H9 (cell line): ENCODE measurements around the gene FAF1. TPM values are rescaled to one million over a fixed set of nuclear protein-coding genes. Genes with fewer than 3 reads are reported as not detected.

Experiments
- DNase-seq: peaks from one replicate; pipeline ENCODE4 v3.0.0-alpha.2; 2017
- H2AFZ ChIP-seq: one replicate; pipeline ENCODE4 v1.6.1; 2013; ENCODE audit warnings: mild to moderate bottlenecking, low read length, control low read depth, moderate library complexity
- H2AK5ac ChIP-seq: 2 replicates; pipeline ENCODE4 v1.6.1; 2013; ENCODE audit warnings: low read length, control low read depth, mixed read lengths; ENCODE audit not compliant: insufficient read length
- H2BK120ac ChIP-seq: one replicate; pipeline ENCODE4 v1.6.1; 2013; ENCODE audit warnings: low read depth, mild to moderate bottlenecking, low read length, control low read depth, inconsistent platforms; ENCODE audit not compliant: poor library complexity, severe bottlenecking
- H2BK12ac ChIP-seq: 2 replicates; pipeline ENCODE4 v1.6.1; 2013; ENCODE audit warnings: low read length, control low read depth, mixed read lengths, low read depth; ENCODE audit not compliant: insufficient read length
- H2BK15ac ChIP-seq: 2 replicates; pipeline ENCODE4 v1.6.1; 2013; ENCODE audit warnings: low read depth, low read length, control low read depth
- H2BK20ac ChIP-seq: one replicate; pipeline ENCODE4 v1.6.1; 2013; ENCODE audit warnings: low read depth, mild to moderate bottlenecking, low read length, control low read depth, inconsistent platforms; ENCODE audit not compliant: poor library complexity, severe bottlenecking
- H2BK5ac ChIP-seq: 2 replicates; pipeline ENCODE4 v1.6.1; 2013; ENCODE audit warnings: low read length, control low read depth, mixed read lengths; ENCODE audit not compliant: insufficient read length
- H3K14ac ChIP-seq: 2 replicates; pipeline ENCODE4 v1.6.1; 2013; ENCODE audit warnings: low read length, control low read depth; ENCODE audit not compliant: insufficient read depth
- H3K18ac ChIP-seq: 2 replicates; pipeline ENCODE4 v1.6.1; 2013; ENCODE audit warnings: low read depth, mild to moderate bottlenecking, mixed read lengths, low read length, control low read depth; ENCODE audit not compliant: insufficient read length
- H3K23ac ChIP-seq: 2 replicates; pipeline ENCODE4 v1.6.1; 2013; ENCODE audit warnings: low read length, control low read depth, mixed read lengths, low read depth; ENCODE audit not compliant: insufficient read length
- H3K23me2 ChIP-seq: 2 replicates; pipeline ENCODE4 v1.6.1; 2013; ENCODE audit warnings: low read depth, mild to moderate bottlenecking, mixed read lengths, low read length, control low read depth; ENCODE audit not compliant: insufficient read length, poor library complexity, severe bottlenecking
- H3K27ac ChIP-seq: 2 replicates; pipeline ENCODE4 v1.5.1; 2013; ENCODE audit warnings: low read length, control low read depth, mixed read lengths, low read depth; ENCODE audit not compliant: insufficient read length
- H3K27me3 ChIP-seq: 2 replicates; pipeline ENCODE4 v1.6.1; 2013; ENCODE audit warnings: low read length, control low read depth, inconsistent platforms; ENCODE audit not compliant: insufficient read depth
- H3K4ac ChIP-seq: 2 replicates; pipeline ENCODE4 v1.6.1; 2013; ENCODE audit warnings: low read depth, mild to moderate bottlenecking, control low read depth, inconsistent platforms, low read length, moderate library complexity
- H3K4me1 ChIP-seq: 2 replicates; pipeline ENCODE4 v1.6.1; 2013; ENCODE audit warnings: low read length, control low read depth, inconsistent platforms; ENCODE audit not compliant: insufficient read depth
- H3K4me2 ChIP-seq: 2 replicates; pipeline ENCODE4 v1.6.1; 2013; ENCODE audit warnings: low read length, control low read depth, mixed read lengths; ENCODE audit not compliant: insufficient read length, insufficient read depth
- H3K56ac ChIP-seq: 2 replicates; pipeline ENCODE4 v1.6.1; 2013; ENCODE audit warnings: low read depth, mild to moderate bottlenecking, mixed read lengths, low read length, control low read depth; ENCODE audit not compliant: insufficient read length
- H3K79me1 ChIP-seq: 2 replicates; pipeline ENCODE4 v1.6.1; 2013; ENCODE audit warnings: low read depth, mild to moderate bottlenecking, moderate library complexity, low read length, control low read depth, inconsistent platforms; ENCODE audit not compliant: insufficient read depth, poor library complexity, severe bottlenecking
- H3K79me2 ChIP-seq: 2 replicates; pipeline ENCODE4 v1.6.1; 2013; ENCODE audit warnings: low read length, control low read depth, inconsistent platforms; ENCODE audit not compliant: insufficient read depth
- H3K9ac ChIP-seq: 2 replicates; pipeline ENCODE4 v1.6.1; 2013; ENCODE audit warnings: low read length, control low read depth, mixed read lengths; ENCODE audit not compliant: insufficient read length; ENCODE audit errors: extremely low read depth
- H3K9me3 ChIP-seq: one replicate; pipeline ENCODE4 v1.6.1; 2013; ENCODE audit warnings: low read depth, low read length, inconsistent platforms; ENCODE audit not compliant: control insufficient read depth
- H3T11ph ChIP-seq: one replicate; pipeline ENCODE4 v1.6.1; 2013; ENCODE audit warnings: mild to moderate bottlenecking, low read length, control low read depth, inconsistent platforms
- H4K20me1 ChIP-seq: one replicate; pipeline ENCODE4 v1.6.1; 2013; ENCODE audit not compliant: control insufficient read depth, insufficient read length, insufficient read depth
- H4K5ac ChIP-seq: 2 replicates; pipeline ENCODE4 v1.6.1; 2013; ENCODE audit warnings: low read depth, mild to moderate bottlenecking, mixed read lengths, low read length, control low read depth; ENCODE audit not compliant: insufficient read length
- H4K8ac ChIP-seq: replicated peaks from 2 replicates; pipeline ENCODE4 v1.6.1; 2013; ENCODE audit warnings: low read length, control low read depth, mixed read lengths, low read depth; ENCODE audit not compliant: insufficient read length
- H4K91ac ChIP-seq: 2 replicates; pipeline ENCODE4 v1.6.1; 2013; ENCODE audit warnings: low read depth, mild to moderate bottlenecking, moderate library complexity, mixed read lengths, low read length, control low read depth; ENCODE audit not compliant: insufficient read length
- H3K27ac Mint-ChIP-seq, 3 experiments: 2 replicates in 2 of 3; 3 replicates in 1 of 3; pipeline ENCODE4 v1.8.0; 2020 to 2021; ENCODE audit warnings: mixed read lengths in 3 of 3, mild to moderate bottlenecking in 1 of 3, moderate library complexity in 1 of 3
- H3K27me3 Mint-ChIP-seq: 2 replicates; pipeline ENCODE4 v1.8.0; 2021; ENCODE audit warnings: low read depth, mild to moderate bottlenecking, moderate library complexity, mixed read lengths
- H3K36me3 Mint-ChIP-seq, 3 experiments: 2 replicates in 2 of 3; 3 replicates in 1 of 3; pipeline ENCODE4 v1.8.0; 2020 to 2021; ENCODE audit warnings: low read depth in 3 of 3, mixed read lengths in 3 of 3; ENCODE audit not compliant: insufficient read depth in 1 of 3
- H3K4me1 Mint-ChIP-seq, 2 experiments: 2 replicates each; pipeline ENCODE4 v1.8.0; 2020; ENCODE audit warnings: mixed read lengths in 2 of 2
- H3K4me3 Mint-ChIP-seq, 2 experiments: 2 replicates in 1 of 2; 3 replicates in 1 of 2; pipeline ENCODE4 v1.8.0; 2020 to 2021; ENCODE audit warnings: mild to moderate bottlenecking in 2 of 2, mixed read lengths in 2 of 2, moderate library complexity in 1 of 2
- H3K9me3 Mint-ChIP-seq, 2 experiments: 2 replicates in 1 of 2; 3 replicates in 1 of 2; pipeline ENCODE4 v1.8.0; 2020; ENCODE audit warnings: mild to moderate bottlenecking in 2 of 2, mixed read lengths in 2 of 2, moderate library complexity in 1 of 2
- WGBS: extraction: QIAGEN DNeasy Blood & Tissue Kit; methylation state at CpG from one replicate; pipeline ENCODE4 v1.1.7; 2013; ENCODE audit warnings: missing lambda C conversion rate, low lambda C conversion rate, mixed read lengths; ENCODE audit not compliant: insufficient read length; ENCODE audit errors: extremely low coverage; 5-methylcytosine and 5-hydroxymethylcytosine counted together
- total RNA-seq: library from RNA; stranded (reverse); gene quantifications from 2 replicates; pipeline ENCODE4 v1.2.1, GENCODE V29; 2021
- TF ChIP-seq, protein P1 (sequence below): fragments of 200-600 bp; sonication (generic); conservative IDR thresholded peaks from 3 replicates; pipeline ENCODE4 v1.8.0; 2021; ENCODE audit warnings: antibody characterized with exemption, mild to moderate bottlenecking

FAF1 gene
- total RNA-seq, 1 experiment from 2014 or later: 60.8 TPM

DNA sequence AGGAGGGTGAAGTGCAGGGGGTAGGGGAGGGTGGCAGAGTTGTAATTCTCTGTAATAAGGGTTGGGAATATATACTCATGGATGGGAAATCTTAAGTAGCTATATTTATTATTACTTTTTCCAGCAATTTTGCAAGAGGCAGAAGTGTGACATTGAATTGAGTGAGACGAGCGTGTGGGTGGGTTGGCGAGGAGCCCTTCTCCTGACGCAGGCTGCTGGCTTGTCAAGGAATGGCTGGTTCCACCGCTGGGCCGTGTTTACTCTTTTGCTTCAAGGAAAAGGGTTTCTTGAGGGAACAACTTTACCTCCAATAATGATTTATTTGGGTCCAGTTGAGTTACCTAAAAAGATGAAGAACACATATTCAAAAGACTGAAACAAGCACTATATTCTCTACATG is 518.9 kb downstream of the FAF1 start:
- Histone ChIP-seq H3K56ac (no peak overlapping the region), H3K4me1 (no peaks in the 10 kb centered on the region), H4K91ac (no peak overlapping the region), H3K9me3 (no peaks in the 10 kb centered on the region), H3K23me2 (no peaks in the 10 kb centered on the region), H3K79me2 (no peaks in the 10 kb centered on the region), H3T11ph (no peak overlapping the region), H2BK5ac (no peak overlapping the region), H2BK20ac (no peak overlapping the region), H3K4ac (no peak overlapping the region), H3K4me2 (no peak overlapping the region), H3K27ac (no peak overlapping the region), H4K5ac (no peak overlapping the region), H3K27me3 (no peaks in the 10 kb centered on the region), H4K8ac (no peak overlapping the region), H3K14ac (no peak overlapping the region), H3K9ac (no peak overlapping the region), H3K23ac (no peak overlapping the region), H3K79me1 (no peaks in the 10 kb centered on the region), H2BK120ac (no peak overlapping the region), H2AFZ (no peak overlapping the region), H2AK5ac (no peak overlapping the region), H2BK12ac (no peak overlapping the region), H2BK15ac (no peak overlapping the region), H3K18ac (no peak overlapping the region), H4K20me1 (no peaks in the 10 kb centered on the region)
- no peaks in the 10 kb centered on the region for H3K4me1 Mint-ChIP-seq
- H3K27me3 Mint-ChIP-seq: no peaks in the 10 kb centered on the region
- no peaks in the 10 kb centered on the region for H3K9me3 Mint-ChIP-seq
- H3K36me3 Mint-ChIP-seq: peaks cover 0 to 6% (median 0%) of the 10 kb centered on the region in 3 experiments; a peak in 1 of 7 replicates
- H3K27ac Mint-ChIP-seq: no peak overlapping the region
- no CpG with 5 or more reads among the region's 6 CpGs for WGBS
- TF ChIP-seq, protein P1, sequence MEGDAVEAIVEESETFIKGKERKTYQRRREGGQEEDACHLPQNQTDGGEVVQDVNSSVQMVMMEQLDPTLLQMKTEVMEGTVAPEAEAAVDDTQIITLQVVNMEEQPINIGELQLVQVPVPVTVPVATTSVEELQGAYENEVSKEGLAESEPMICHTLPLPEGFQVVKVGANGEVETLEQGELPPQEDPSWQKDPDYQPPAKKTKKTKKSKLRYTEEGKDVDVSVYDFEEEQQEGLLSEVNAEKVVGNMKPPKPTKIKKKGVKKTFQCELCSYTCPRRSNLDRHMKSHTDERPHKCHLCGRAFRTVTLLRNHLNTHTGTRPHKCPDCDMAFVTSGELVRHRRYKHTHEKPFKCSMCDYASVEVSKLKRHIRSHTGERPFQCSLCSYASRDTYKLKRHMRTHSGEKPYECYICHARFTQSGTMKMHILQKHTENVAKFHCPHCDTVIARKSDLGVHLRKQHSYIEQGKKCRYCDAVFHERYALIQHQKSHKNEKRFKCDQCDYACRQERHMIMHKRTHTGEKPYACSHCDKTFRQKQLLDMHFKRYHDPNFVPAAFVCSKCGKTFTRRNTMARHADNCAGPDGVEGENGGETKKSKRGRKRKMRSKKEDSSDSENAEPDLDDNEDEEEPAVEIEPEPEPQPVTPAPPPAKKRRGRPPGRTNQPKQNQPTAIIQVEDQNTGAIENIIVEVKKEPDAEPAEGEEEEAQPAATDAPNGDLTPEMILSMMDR: no peak
- H3K4me3 Mint-ChIP-seq: no peak overlapping the region
- no peak for DNase-seq
